SK-N-SH (cell line): ENCODE measurements around the gene REX1BD. TPM values are rescaled to one million over a fixed set of nuclear protein-coding genes. Genes with fewer than 3 reads are reported as not detected.
A peak's percentile ranks its signal among the peaks of the same experiment; 100 is the strongest.

Experiments
- CTCF ChIA-PET: fragments of 300-600, 350-600 bp; formaldehyde crosslinking; extraction: SDS; loops from one replicate; lab custom pipeline; 2021; lab: Yijun Ruan, JAX
- POLR2A ChIA-PET: fragments of 350-600 bp; sonication (Branson Sonifier 250); formaldehyde crosslinking; extraction: SDS; loops from one replicate; lab custom pipeline; 2020; ENCODE audit warnings: antibody characterized with exemption, inconsistent platforms; lab: Yijun Ruan, JAX
- DNase-seq: peaks from one replicate; pipeline ENCODE4 v3.0.0; 2012
- H2AFZ ChIP-seq: fragments of 200-600 bp; sonication (generic); 2 replicates; pipeline ENCODE4 v1.8.1; 2016; ENCODE audit warnings: antibody characterized with exemption, mild to moderate bottlenecking, low read depth
- H3F3A ChIP-seq: fragments of 200-600 bp; sonication (generic); replicated peaks from 2 replicates; pipeline ENCODE3; 2016; ENCODE audit warnings: antibody characterized with exemption, mild to moderate bottlenecking; ENCODE audit not compliant: insufficient read depth
- H3K27ac ChIP-seq, 2 experiments: fragments of 200-500 bp in 1 of 2; fragments of 200-600 bp in 1 of 2; sonication (Bioruptor generic) in 1 of 2; sonication (generic), shearing (Covaris generic) in 1 of 2; 2 replicates each; pipeline versions ENCODE4 v1.5.1 to v1.6.1; 2014 to 2016; ENCODE audit warnings: low read depth in 2 of 2, inconsistent platforms in 1 of 2, low read length in 1 of 2, mild to moderate bottlenecking in 1 of 2, mixed read lengths in 1 of 2
- H3K27me3 ChIP-seq: fragments of 200-600 bp; sonication (generic), shearing (Covaris generic); 2 replicates; pipeline ENCODE4 v1.6.1; 2016; ENCODE audit warnings: mixed run types; ENCODE audit not compliant: insufficient read depth
- H3K36me3 ChIP-seq, 2 experiments: fragments of 200-500 bp in 1 of 2; fragments of 200-600 bp in 1 of 2; sonication (Bioruptor generic) in 1 of 2; sonication (generic) in 1 of 2; replicated peaks in 1 of 2; 2 replicates each; pipeline versions ENCODE3 to v1.5.1; 2014 to 2016; ENCODE audit warnings: low read length in 1 of 2, mild to moderate bottlenecking in 1 of 2; ENCODE audit not compliant: insufficient read depth in 2 of 2, control insufficient read depth in 1 of 2
- H3K4me1 ChIP-seq, 2 experiments: fragments of 200-500 bp in 1 of 2; fragments of 200-600 bp in 1 of 2; sonication (Bioruptor generic) in 1 of 2; sonication (generic), shearing (Covaris generic) in 1 of 2; 2 replicates each; pipeline versions ENCODE4 v1.5.1 to v1.6.1; 2014 to 2016; ENCODE audit warnings: low read depth in 1 of 2, low read length in 1 of 2, mixed run types in 1 of 2; ENCODE audit not compliant: insufficient read depth in 2 of 2, control insufficient read depth in 1 of 2
- H3K4me2 ChIP-seq: fragments of 200-600 bp; sonication (generic), shearing (Covaris generic); 2 replicates; pipeline ENCODE4 v1.6.1; 2017; ENCODE audit warnings: mixed run types
- H3K4me3 ChIP-seq, 2 experiments: fragments of 200-500 bp in 1 of 2; fragments of 200-600 bp in 1 of 2; sonication (Bioruptor generic) in 1 of 2; sonication (generic), shearing (Covaris generic) in 1 of 2; 2 replicates each; pipeline versions ENCODE4 v1.5.1 to v1.8.1; 2014 to 2016; ENCODE audit warnings: low read depth in 2 of 2, inconsistent platforms in 1 of 2, low read length in 1 of 2, mild to moderate bottlenecking in 1 of 2, mixed read lengths in 1 of 2, moderate library complexity in 1 of 2
- H3K79me2 ChIP-seq: fragments of 200-600 bp; sonication (generic); 2 replicates; pipeline ENCODE4 v1.8.1; 2017; ENCODE audit warnings: mild to moderate bottlenecking; ENCODE audit not compliant: insufficient read depth
- H3K9ac ChIP-seq: fragments of 200-600 bp; sonication (generic); 2 replicates; pipeline ENCODE4 v1.6.1; 2017; ENCODE audit warnings: mixed run types
- H3K9me2 ChIP-seq: fragments of 200-600 bp; sonication (generic); 2 replicates; pipeline ENCODE4 v1.6.1; 2017; ENCODE audit warnings: mixed run types
- H3K9me3 ChIP-seq: fragments of 200-600 bp; sonication (generic); 2 replicates; pipeline ENCODE4 v1.6.1; 2017; ENCODE audit warnings: mixed run types, mild to moderate bottlenecking, moderate library complexity
- H4K20me1 ChIP-seq: fragments of 200-600 bp; sonication (generic); 2 replicates; pipeline ENCODE4 v1.6.1; 2017; ENCODE audit warnings: mild to moderate bottlenecking, mixed run types; ENCODE audit not compliant: insufficient read depth
- ELF1 ChIP-seq: IDR thresholded peaks from 2 replicates; pipeline ENCODE4 v1.4.0; 2012
- FOSL2 ChIP-seq: IDR thresholded peaks from 2 replicates; pipeline ENCODE4 v1.4.0; 2012; ENCODE audit warnings: low read depth, mild to moderate bottlenecking, moderate library complexity, borderline replicate concordance
- FOXM1 ChIP-seq: IDR thresholded peaks from 2 replicates; pipeline ENCODE4 v1.4.0; 2012; ENCODE audit warnings: low read depth, mild to moderate bottlenecking
- IRF3 ChIP-seq: fragments of 150-350 bp; IDR thresholded peaks from 2 replicates; pipeline ENCODE4 v1.6.1; 2016; ENCODE audit warnings: mild to moderate bottlenecking, low read depth, low read length
- NRF1 ChIP-seq: IDR thresholded peaks from 2 replicates; pipeline ENCODE4 v1.6.1; 2012; ENCODE audit warnings: low read depth, mild to moderate bottlenecking, low read length
- POLR2AphosphoS5 ChIP-seq: IDR thresholded peaks from 2 replicates; pipeline ENCODE4 v1.6.1; 2012; ENCODE audit warnings: low read depth, low read length
- RAD21 ChIP-seq: IDR thresholded peaks from 2 replicates; pipeline ENCODE4 v1.6.1; 2012; ENCODE audit warnings: mild to moderate bottlenecking, low read length
- REST ChIP-seq: IDR thresholded peaks from 2 replicates; pipeline ENCODE4 v1.6.1; 2012; ENCODE audit warnings: mild to moderate bottlenecking, low read depth, low read length, moderate library complexity
- RXRA ChIP-seq: IDR thresholded peaks from 2 replicates; pipeline ENCODE4 v1.4.0; 2012; ENCODE audit warnings: low read depth, mild to moderate bottlenecking, borderline replicate concordance
- TAF1 ChIP-seq: IDR thresholded peaks from 2 replicates; pipeline ENCODE4 v1.6.1; 2012; ENCODE audit warnings: low read depth, mild to moderate bottlenecking, low read length, moderate library complexity, borderline replicate concordance
- TEAD4 ChIP-seq: IDR thresholded peaks from 2 replicates; pipeline ENCODE4 v1.4.0; 2012; ENCODE audit warnings: mild to moderate bottlenecking, borderline replicate concordance; ENCODE audit not compliant: insufficient read depth
- WGBS: methylation state at CpG from one replicate; pipeline ENCODE4 v1.1.6; 2017; ENCODE audit warnings: low lambda C conversion rate; 5-methylcytosine and 5-hydroxymethylcytosine counted together
- polyA plus RNA-seq, 3 experiments: library from polyadenylated mRNA; depleted of rRNA; stranded (reverse); fragments of >200 nt; gene quantifications; 2 replicates each; pipeline ENCODE4 v1.2.3, GENCODE V29; 2012
- TF ChIP-seq, protein P1 (sequence below): fragments of 200-600 bp; sonication (generic); IDR thresholded peaks from 2 replicates; pipeline ENCODE4 v1.6.1; 2017; ENCODE audit warnings: antibody characterized with exemption, mild to moderate bottlenecking, moderate library complexity

Gene REX1BD
- polyA plus RNA-seq, 1 of the 3 experiments (the other 2 are of a cell fraction): 159 TPM

GRCh38 chr19:18637673-18638630 is 49.4 kb downstream of the REX1BD start:
- Histone ChIP-seq H3K4me1 (peaks cover 0 to 21% of the 10 kb centered on the region in 2 experiments; a peak in 2 of 4 replicates), H3K36me3 (no peaks in the 10 kb centered on the region), H2AFZ (no peak overlapping the region), H3K9me3 (no peaks in the 10 kb centered on the region), H3F3A (peaks cover 4% of the 10 kb centered on the region), H4K20me1 (no peaks in the 10 kb centered on the region), H3K4me2 (peak overlapping the region; percentile 99), H3K79me2 (peaks cover 42% of the 10 kb centered on the region), H3K9me2 (no peaks in the 10 kb centered on the region), H3K9ac (peak overlapping the region; percentile 93), H3K27ac (no peak overlapping the region), H3K4me3 (peak overlapping the region; percentile 75 to 87), H3K27me3 (no peaks in the 10 kb centered on the region)
- TF ChIP-seq RAD21: peak; percentile 50
- no peak for TF ChIP-seq POLR2AphosphoS5
- TF ChIP-seq TAF1: no peak
- no peak for TF ChIP-seq FOXM1
- no peak for TF ChIP-seq ELF1
- TF ChIP-seq, protein P1, sequence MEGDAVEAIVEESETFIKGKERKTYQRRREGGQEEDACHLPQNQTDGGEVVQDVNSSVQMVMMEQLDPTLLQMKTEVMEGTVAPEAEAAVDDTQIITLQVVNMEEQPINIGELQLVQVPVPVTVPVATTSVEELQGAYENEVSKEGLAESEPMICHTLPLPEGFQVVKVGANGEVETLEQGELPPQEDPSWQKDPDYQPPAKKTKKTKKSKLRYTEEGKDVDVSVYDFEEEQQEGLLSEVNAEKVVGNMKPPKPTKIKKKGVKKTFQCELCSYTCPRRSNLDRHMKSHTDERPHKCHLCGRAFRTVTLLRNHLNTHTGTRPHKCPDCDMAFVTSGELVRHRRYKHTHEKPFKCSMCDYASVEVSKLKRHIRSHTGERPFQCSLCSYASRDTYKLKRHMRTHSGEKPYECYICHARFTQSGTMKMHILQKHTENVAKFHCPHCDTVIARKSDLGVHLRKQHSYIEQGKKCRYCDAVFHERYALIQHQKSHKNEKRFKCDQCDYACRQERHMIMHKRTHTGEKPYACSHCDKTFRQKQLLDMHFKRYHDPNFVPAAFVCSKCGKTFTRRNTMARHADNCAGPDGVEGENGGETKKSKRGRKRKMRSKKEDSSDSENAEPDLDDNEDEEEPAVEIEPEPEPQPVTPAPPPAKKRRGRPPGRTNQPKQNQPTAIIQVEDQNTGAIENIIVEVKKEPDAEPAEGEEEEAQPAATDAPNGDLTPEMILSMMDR: peak; percentile 22; the same call in 1 of the 2 replicates
- no peak for TF ChIP-seq TEAD4
- TF ChIP-seq RXRA: no peak
- no peak for TF ChIP-seq NRF1
- TF ChIP-seq REST: no peak
- no peak for TF ChIP-seq FOSL2
- no peak for TF ChIP-seq IRF3
- 73% methylated on average over 3 of the region's 3 CpGs for WGBS
- DNase-seq: no peak
- POLR2A ChIA-PET: no interaction called here
- CTCF ChIA-PET: interaction anchor here (1.0 to 1.8 kb wide), 3 partner anchors 47 to 228 kb away, joined by 3 to 5 read pairs (median 5); no protein-coding TSS in a partner anchor
